HG03060 (cell line): ENCODE measurements around the gene LHFPL3.

Experiments
- ATAC-seq: cut with Tn5 transposase; IDR thresholded peaks from one replicate; pipeline ENCODE4 v1.9.1; 2021; ENCODE audit warnings: low read depth, moderate number of reproducible peaks; ENCODE audit not compliant: unreplicated experiment

The LHFPL3 gene

DNA sequence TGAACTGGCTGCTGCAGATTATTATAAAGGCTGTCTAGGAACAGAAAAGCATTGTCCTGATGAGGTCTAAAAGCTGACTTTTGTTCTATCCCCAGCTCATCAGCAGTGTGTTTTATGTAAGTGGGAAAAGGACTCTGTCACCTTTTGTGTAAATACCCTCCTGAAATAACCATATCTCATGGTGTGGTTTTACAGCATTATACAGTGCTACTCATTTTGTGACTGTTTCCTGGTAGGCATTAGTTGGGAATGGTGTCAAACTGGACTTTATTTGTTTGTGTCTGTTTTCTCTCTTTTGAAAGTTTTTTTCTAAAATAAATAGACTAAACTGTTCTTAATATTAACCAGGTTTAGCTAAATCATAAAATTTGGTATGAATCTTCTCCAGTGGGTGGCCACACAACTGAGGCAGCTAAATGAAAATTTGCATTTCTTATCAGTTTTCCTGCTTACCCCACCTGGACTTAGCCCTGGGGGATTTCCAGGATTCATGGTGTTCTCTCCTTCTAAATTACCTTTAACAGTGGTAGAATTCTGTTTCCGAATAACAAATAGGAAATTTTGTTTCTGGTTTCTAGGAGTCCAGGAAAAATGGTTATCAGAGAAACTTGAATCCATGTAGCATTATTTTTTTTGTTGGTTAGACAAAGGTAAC, 140.9 kb downstream of the LHFPL3 start:
- no peak for ATAC-seq

DNA sequence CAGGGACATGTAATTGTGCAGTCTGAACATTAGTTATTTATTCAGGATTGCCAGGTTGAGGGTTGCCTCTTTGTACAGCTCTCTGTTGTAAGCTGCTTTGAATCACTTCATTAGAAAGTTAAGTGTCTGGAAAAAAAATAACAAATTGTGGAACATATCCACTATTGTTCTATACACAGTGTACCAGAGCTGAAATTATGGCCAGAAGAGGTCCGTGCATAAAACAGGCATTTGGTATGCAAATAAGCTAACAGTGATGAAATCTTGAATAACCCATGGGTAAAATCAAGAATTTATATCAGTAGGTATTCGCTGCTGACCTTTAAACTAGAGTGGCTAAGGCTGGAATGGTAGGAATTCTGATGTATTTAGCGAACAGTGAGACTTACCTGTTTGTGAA, 152.1 kb downstream of the LHFPL3 start:
- no peak for ATAC-seq

DNA sequence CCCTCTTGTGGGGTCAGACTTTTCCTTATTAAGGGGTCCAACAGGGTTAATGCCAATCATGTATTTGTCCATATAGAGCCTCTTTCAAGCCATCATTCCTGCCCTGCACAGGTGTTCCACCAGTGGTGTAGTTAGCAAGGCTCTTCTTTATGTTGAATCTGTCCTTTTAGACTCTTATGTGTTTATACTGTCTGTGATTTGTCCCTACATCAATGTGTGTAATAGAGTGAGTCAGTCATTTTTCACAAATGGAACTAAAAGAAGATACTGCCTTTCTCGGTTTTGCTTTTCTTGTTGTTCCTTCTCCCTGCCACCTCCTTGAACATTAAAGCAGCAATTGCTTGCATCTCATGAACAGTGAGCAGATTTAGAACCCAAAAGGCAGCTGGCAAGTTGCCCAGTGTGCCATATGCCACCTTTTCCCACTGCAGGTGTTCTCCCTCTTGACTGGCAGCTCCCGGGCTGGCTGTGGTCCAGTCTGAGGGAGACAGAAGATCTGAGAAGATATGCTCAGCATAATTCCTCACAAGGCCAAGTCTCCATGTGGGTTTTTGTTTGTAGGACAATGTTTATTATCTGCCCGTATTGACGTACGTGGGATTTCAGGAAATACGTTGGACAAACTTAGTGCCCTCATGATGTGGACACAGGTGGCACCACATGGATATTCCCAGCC, 154.1 kb downstream of the LHFPL3 start:
- ATAC-seq: no peak

DNA sequence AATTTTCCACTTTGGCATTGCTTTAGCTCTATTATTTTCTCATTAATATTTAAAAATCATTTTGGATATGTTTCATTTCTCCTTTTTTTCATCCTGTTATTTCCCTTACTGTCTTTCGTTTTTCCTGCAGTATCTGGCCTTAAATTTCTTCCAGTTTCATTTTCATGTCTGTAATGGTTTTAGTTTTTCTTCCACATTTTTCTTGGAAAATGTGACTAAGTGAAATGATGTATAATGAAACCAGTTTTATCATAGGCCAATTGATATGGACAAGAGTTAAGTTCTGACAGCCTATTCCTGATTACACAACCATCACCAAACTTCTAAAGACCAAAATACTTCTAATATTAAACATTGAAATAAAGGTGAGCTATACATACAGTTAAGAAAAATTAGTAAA, 158.5 kb downstream of the LHFPL3 start:
- ATAC-seq: no peak

DNA sequence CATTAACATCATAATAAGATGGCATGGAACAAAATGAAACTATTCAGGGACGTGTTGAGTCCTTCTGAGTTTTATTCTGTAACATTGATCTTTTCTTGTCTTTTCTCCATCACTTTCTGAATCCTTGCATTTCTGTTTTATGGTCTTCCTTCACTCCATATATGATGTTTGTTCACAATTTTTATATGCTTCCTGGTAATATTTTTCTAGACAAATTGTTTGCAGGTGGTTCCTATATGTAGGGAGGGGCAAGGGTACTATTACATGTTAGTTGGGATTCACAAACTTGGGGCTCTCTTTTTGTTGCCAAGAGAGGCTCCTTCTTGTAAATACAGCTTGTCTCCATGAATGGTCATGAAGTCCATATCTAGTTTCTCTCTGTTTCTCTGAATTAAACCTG, 159.2 kb downstream of the LHFPL3 start:
- no peak for ATAC-seq

DNA sequence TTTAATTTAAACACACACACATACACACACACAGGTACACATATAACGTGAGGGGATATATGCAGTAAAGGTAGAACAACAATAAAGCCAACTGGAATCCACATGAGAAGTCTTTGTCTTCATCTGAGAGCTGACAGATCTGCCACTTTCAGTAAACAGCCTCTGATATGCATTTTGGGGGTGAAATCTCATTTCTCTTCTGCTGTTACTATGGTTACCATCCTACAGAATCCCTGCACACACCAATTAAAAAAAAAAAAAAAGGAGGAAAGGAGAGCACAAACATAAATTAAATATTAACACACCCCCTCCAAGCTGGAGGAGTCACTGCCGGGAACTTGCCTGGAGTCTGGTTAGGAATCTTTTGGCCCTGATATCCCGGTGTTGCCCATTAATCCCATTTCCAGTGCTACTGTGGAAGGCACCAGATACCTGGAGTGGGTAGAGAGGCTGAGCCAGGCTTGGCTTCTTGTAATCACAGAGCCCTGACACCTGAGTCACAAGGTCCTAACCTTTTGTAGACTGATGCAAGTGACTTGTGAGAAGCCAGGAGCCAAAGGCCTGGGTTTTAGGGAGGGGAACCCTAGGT, 169.1 kb downstream of the LHFPL3 start:
- no peak for ATAC-seq

DNA sequence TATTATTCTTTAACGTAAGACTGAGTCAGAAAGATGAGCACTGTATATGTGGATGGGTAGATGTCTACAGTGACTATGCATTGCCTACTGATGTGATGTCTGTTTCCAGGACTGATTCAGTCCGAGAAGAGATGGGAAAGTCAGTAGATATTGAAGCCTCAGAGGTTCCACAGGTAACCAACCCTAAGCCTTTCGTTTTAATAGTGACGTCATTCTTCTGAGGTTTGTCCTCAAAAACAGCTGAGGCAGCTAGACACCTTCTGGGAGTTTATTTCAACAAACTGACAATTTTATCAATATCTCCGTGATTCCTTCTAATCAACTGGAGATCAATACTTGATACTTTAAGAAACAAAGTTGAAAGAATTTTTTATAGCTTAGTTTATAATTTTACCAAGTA, 171.6 kb downstream of the LHFPL3 start:
- no peak for ATAC-seq

DNA sequence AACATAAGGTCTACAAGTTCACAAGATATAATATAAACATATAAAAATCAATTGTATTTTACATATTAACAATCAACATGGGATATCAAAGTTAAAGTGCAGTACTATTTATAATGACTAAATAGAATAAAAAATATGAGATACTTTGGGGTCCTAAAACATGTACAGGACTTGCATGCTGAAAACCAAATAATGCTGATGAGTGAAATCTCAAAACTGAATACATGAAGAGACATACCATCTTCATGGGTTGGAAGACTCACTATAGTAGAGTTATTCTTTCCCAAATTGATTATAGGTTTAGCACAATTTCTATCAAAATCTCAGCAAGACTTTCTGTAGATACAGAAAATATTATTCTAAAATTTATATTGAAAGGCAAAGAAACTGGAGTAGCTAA, 181.5 kb downstream of the LHFPL3 start:
- no peak for ATAC-seq

DNA sequence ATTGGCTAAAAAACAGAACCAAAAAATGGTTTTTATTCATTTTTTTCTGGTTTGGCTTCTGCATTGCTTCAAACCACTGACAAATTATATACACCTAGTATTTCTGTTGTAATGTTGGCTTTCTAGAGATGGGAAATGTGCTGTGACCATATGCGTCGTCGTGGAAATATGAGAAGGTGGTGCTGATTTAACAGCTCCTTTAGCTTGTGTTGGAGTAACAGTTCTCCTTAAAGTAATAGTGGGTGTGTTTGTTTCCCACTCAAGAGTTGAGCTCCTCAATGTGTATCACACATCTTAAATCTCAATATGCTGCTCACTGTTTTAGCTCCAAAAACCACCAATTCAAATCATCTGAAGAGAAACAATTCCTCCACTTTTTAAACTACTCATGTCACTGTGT, 196.4 kb downstream of the LHFPL3 start:
- no peak for ATAC-seq

DNA sequence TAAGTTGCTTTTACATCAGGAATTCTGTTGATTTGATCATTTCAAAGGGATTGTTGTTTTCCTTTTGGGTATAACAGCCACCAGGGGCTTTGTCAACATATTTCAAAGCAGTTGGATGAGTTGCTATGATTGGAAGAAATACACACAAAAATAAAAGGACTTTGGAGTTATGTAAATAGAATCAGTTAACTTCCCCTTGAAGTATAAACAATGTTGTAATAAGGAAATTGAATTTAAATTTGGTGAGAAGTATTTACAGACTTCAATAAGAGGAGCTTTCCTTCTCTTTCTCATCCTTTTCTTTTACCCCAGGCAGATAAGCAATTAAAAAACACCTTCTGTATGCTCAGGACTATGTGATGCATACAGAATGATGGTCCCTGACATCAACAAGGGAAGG, 199.7 kb downstream of the LHFPL3 start:
- ATAC-seq: no peak

DNA sequence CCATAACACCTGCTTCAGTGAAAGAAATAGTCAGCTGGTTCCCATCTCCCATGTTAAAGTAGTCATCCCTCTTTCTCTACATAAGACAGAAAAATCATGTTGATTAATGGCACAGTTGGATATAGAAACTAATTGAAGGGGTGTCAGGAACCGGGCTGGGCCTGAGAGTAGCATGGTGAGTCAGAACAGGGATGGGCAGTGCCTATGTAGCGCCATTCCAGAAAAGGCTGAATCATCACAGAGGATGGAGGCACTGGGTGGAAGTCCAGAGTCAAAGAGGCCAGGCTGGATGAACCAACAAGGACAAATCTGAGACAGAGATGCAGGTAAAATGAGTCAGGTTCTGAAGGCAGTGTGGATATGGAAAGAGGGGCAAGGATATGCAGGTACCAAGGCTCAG, 201.2 kb downstream of the LHFPL3 start:
- ATAC-seq: no peak

DNA sequence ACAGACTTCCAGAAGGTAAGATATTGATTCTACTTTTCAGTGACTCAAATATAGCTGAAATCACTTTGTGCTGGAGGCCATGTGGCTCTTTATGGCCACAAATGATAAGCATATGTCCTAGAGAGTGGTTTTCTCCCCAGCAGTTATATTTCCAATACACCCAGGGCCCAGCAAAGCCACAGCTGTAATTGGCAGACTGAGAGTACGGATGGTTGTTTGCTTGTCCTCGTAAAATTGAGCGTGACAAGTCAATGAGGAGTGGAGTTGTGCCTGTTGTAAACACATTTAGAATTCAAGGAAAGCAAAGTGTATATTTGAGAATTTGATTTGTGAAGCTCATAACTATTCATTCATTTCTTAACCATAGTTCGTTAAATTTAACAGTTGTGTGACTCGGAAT, 201.8 kb downstream of the LHFPL3 start:
- no peak for ATAC-seq

DNA sequence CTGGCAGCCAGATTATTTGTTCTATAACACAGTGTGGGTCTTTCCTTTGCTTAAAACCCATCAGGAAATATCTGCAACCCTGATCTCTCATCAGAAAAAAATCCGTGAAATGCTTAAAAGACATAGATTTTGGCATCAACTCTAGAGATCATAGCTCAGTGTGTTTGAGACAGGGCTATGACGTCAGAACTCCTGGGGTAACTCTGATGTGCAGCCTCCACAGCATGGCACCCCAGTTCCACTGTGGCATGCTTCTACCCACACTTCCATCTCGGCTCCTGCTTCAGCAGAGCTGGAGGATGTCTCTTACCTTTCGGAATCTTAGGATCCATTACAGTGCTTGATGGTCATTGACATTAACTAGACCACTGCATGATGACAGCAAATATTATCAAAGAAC, 205.7 kb downstream of the LHFPL3 start:
- ATAC-seq: no peak

DNA sequence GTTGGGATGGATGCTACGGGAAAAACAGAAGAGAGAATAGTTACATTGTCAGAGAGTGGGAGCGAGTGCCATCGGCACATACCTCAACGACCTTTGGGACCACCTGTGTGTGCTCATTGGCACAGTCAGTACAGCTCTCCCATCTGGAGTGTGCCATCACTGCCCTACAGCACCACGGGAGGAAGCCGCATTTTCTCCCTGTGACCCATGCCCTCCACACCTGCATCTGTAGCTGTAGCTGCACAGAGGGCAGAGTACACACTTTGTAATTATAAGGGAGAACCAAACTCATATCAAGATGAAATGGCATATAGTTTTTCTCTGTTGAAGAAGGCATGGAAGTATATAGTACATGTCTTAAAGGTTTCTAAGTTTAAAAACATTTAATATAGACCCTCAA, 207.4 kb downstream of the LHFPL3 start:
- ATAC-seq: no peak

DNA sequence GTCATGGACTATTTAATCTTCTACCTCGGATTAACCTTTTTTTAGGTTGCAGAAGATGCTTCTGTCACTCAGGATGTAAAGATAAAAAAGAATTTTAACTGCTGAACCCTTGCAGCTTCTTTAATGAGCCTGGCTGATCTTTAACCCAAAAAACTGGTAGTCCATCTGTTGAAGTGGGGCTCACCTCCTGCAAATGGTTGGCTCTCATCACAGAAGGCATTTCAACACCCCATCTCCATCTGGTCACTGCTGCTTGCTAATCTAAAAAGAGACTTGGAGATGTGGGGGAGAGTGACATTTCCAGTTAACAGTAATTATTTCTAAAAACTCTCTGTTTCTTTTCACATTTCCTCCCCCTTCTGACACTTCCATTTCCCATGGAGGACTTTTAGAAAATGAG, 208.6 kb downstream of the LHFPL3 start:
- ATAC-seq: no peak

DNA sequence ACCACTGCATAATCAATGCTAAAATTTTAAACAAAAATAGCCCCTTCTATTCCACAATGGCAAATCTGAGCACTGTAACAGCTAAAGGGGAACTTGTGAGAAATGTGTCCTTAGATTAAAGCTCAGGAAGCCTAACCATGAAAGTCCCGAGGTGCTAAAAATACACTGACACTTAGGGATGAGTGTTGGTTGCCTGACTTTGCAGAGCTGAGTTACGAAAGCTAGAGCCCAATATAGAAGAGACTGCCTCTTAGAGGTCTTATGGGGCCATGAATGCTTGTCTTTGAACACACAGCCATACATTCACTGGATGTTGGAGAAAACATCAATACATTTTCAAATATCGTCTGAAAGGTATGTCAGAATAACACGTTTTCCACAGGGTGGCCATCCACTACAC, 209.7 kb downstream of the LHFPL3 start:
- ATAC-seq: no peak

DNA sequence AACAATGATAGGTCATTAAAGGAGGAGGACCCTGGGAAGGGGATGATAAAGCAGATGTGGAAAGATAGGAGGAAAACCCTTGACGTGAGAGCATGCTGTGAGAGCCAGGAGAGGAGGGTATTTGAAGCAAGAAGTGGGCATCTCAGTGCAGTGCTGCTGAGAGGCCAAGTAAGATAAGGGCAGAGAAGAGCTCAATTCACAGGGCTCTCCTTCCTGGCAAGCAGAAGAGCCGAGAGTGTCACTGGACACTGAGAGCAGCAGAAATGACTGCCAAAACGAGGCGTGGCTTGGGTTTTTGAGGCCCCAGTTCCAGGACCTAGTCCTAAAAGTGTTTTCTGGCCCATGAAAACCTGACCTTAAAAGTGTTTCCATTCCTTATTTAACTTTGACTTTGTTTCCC, 213.5 kb downstream of the LHFPL3 start:
- no peak for ATAC-seq

DNA sequence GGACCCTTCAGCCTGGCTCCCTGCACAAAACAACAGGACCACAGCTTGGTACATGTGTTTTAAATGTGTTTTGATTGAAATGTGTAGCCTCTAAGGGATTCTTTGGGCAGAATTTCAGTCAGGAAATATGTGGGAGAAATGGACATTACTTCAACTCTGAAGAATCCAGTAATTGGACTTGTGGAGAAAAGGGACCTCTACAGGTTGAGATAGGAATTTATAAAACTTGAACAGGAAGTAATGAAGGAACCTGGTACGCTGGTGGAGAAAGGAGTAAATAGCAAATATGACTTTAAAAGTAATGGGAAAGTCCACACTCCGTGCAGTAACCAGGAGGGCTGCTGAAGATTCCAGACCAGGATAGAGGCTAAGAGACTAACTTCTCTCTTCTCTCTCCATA, 220.5 kb downstream of the LHFPL3 start:
- no peak for ATAC-seq

DNA sequence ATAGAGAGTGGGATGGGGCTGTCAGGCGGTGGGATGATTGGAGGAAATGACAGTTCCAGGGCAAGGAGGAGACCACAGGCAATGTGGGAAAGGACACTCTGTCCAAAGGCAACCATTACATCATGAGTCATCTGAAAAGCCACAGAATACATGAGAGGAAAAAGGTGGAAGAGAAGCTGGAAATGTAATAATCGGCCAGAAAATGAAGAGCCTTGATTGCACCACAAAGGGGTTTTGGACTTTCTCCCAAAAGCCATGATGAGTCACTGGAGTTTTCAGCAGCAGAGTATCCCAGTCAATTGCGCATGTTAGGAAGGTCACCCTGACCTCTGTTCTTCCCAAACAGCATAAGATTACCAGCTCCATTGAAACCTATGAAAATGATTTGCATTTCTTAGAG, 222.0 kb downstream of the LHFPL3 start:
- ATAC-seq: no peak

DNA sequence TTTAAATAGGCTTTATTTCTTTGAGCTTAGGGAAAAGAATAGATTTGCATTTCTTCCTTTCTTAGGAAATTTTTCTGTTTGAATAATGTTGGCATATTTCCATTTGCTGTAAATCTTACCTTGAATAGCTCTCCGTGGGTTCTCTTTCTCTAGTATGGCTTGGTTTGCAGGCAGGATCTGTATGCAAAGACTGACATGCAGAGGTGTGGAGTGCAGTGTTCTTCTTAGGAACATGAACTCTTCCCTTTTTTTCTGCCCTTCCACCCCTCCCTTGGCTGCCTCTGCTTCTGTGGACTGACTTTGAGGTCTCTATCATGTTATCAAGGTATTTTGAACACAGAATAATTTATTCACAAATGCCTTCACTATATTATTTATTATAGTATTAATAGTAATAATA, 222.8 kb downstream of the LHFPL3 start:
- ATAC-seq: no peak

DNA sequence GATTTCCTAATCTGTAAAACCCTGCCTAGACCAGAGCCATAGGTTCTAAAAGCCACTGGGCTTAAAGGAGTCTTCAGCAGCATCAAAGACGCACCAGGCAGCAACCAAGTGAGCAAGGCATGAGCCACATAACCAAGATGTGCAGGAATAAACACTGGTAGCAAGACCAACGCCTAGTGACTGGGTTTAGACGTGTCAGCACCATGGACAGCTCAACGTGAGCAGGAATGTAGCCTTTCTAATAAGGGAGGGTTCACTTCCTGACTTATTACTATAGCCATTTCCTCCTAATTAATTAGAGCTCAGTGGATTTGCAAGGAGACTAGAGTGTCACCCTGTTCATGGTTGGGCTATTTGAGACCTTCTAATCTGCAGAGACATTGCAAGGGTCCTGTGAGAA, 223.7 kb downstream of the LHFPL3 start:
- no peak for ATAC-seq

DNA sequence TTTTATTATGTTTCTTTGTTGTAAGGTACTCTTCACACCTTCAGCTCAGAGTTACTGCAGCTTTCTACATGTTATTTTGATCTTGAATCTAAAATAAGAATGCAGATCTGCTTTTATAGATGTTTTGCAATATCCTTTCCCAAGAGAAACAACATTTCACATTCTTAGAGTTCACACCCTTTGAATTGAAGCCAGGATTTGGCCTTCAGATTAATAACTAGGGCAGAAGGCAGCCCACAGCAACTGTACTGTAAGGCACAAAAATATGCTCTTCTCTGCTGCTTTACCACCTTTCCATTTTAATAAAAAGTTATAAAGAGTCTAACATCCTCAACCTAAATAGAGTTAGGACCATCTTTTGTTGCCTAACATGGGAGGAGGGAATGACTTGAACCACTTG, 224.7 kb downstream of the LHFPL3 start:
- ATAC-seq: no peak
